ENCODE results near the gene REPS1.

REPS1 gene

DNA sequence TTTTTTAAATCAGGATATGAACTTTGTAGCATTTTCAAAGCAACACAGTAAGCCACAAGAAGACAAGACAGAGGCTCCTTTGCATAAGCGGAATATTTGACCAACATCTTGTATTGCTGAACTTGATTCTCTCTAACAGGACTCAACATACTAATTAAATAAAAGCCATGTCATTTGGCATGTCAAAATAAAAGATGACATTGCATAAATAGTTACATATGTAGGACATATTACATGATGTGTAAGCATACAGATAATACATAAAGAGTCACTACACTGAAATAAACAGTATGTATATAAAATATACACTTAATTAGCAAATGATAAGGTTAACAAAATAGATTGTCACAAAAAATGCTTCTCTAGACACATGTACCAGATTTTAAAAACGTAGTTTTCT lies 62.2 kb downstream of the REPS1 start:
- no peak for DNase-seq (ENCODE audit: low read depth, low spot score)

GRCh38 chr6:138923561-138923960 lies 64.5 kb downstream of the REPS1 start:
- no peak for DNase-seq (ENCODE audit: low read depth, low spot score)

GRCh38 chr6:138920906-138921305 lies 67.1 kb downstream of the REPS1 start:
- DNase-seq (ENCODE audit: low read depth, low spot score) = no peak

- DNase-seq (ENCODE audit: low read depth, low spot score) = no peak
These were observed 73.4 kb downstream of the REPS1 start for GRCh38 chr6:138914701-138915100.

- no peak for DNase-seq (ENCODE audit: low read depth, low spot score)
These were observed 75.7 kb downstream of the REPS1 start for GRCh38 chr6:138912308-138912707.

DNA sequence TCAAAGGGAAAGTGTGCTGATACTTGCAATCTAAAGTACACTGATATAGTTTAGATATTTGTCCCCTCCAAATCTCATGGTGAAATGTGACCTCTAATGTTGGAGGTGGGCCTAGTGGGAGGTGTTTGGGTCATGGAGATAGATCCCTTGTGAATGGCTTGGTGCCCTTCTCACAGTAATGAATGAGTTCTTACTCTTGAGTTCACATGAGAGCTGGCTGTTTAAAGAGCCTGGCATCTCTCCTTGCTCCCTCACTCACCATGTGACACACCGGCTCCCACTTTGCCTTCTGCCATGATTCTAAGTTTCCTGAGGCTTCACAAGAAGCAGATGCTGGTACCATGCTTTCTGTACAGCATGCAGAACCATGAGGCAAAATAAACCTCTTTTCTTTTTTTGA lies 78.1 kb downstream of the REPS1 start:
- DNase-seq (ENCODE audit: low read depth, low spot score) = no peak

DNA sequence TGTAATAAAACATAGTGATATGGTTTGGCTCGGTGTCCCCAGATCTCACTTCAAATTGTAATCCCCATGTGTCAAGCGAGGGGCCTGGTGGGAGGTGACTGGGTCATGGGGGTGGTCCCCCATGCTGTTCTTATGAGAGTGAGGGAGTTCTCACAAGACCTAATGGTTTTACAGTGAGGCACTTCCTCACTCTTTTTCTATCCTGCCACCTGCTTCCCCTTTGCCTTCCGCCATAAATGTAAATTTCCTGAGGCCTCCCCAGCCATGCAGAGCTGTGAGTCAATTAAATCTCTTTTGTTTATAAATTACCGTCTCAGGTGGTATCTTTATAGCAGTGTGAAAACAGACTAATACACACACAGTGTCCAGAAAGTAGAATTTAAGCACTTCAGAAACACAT lies 78.5 kb downstream of the REPS1 start:
- no peak for DNase-seq (ENCODE audit: low read depth, low spot score)

DNA sequence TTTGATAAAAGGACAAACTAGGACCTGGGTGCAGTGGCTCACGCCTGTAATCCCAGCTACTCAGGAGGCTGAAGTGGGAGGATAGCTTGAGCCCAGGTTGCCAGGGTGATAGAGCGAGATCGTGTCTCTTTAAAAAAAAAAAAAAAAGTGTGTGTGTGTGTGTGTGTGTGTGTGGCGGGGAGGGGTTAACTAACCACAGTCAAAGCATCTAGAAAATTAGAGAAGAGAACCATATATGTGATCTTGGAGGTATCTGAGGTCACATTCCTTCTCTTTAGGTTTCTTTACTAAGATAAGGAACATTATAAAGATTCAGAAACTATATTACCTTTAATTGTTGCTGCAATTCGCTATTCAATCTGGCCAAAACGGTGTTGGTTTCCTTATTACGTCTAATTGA lies 80.9 kb downstream of the REPS1 start:
- no peak for DNase-seq (ENCODE audit: low read depth, low spot score)

DNA sequence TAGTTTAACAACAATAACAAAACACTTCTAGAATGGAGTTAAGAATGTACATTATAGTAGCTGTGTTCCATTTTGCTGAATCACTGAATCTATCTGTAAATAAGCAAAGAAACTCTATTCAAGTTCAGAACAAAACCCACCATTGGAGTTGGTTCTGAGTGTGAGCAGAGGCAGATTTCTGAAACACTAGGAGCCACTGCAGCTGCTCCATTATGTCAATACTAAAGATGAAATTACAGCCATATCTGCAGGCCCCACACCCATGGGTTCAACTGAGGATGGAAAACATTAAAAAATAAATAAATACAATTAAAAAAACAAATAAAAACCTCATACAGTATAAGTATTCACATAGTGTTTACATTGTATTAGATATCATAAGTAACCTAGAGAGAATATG lies 91.0 kb downstream of the REPS1 start:
- DNase-seq (ENCODE audit: low read depth, low spot score) = no peak

- no peak for DNase-seq (ENCODE audit: low read depth, low spot score)
These were observed 91.8 kb downstream of the REPS1 start for GRCh38 chr6:138896104-138896756.

GRCh38 chr6:138891255-138891986 lies 96.6 kb downstream of the REPS1 start:
- DNase-seq (ENCODE audit: low read depth, low spot score) = no peak

GRCh38 chr6:138885156-138885819 lies 102.8 kb downstream of the REPS1 start:
- no peak for DNase-seq (ENCODE audit: low read depth, low spot score)

- no peak for DNase-seq (ENCODE audit: low read depth, low spot score)
These were observed 105.6 kb downstream of the REPS1 start for GRCh38 chr6:138882369-138883017.

DNA sequence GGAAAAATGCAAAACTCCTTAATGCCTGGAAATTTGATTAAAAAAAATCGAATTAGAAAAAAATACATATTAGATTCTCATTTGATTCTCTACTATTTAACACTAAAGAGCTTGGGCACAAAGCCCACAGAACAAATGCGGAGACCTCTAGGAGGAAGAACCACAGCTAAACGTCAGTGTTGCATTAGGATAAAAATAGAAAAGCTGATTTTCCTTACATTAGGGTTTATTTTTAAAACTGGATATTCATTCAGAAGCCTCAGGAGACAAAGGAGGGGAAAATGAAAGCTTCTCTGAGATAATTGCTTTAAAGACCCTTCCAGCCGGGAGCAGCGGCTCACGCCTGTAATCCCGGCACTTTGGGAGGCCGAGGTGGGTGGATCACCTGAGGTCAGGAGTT lies 114.9 kb downstream of the REPS1 start:
- no peak for DNase-seq (ENCODE audit: low read depth, low spot score)

GRCh38 chr6:138869398-138869797 lies 118.7 kb downstream of the REPS1 start:
- no peak for DNase-seq (ENCODE audit: low read depth, low spot score)

- DNase-seq (ENCODE audit: low read depth, low spot score) = no peak
These were observed 119.9 kb downstream of the REPS1 start for GRCh38 chr6:138868181-138868580.

GRCh38 chr6:138865480-138866109 lies 122.5 kb downstream of the REPS1 start:
- DNase-seq (ENCODE audit: low read depth, low spot score) = no peak

DNA sequence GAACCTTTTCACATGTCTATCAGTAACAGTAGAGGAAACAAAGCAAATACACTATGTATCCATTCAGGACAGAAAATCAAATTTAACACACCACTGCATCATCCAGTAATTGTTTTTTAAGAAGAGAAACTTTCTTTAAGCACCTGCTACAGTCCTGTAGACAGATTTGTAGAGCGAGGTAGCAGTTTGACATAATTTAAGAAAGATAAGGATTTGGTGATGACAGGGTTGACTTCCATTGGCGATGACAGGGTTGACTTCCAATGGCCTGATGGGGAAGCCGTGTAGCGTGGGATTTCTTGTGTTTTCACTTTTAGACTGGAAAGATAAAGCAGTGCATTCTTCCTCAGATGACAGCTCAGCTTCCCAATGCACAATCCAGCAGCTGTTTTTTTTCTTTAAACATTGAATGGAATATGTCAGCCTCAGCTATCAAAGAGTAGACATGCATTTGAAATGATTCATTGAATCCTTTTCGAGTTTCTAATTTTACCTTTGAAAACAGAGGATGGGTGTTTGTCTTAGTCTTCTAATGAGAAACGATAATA lies 123.6 kb downstream of the REPS1 start:
- no peak for DNase-seq (ENCODE audit: low read depth, low spot score)

DNA sequence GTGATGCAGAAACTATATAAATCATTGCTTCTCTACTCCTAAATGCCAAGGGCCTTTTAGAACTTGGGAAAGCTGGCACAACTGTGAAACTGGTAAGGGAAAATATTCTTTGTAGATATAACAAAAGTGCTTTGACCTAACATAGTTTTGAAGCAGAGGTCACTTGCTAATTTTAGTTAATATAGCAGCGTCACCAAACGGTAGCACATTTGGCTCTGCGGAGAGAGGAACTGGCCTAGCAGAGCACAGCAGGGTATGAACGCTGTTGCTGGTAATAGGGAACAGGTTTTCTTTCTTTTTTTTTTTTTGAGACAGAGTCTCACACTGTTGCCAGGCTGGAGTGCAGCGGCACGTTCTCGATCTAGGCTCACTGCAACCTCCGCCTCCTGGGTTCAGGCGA lies 124.7 kb downstream of the REPS1 start:
- DNase-seq (ENCODE audit: low read depth, low spot score) = no peak

DNA sequence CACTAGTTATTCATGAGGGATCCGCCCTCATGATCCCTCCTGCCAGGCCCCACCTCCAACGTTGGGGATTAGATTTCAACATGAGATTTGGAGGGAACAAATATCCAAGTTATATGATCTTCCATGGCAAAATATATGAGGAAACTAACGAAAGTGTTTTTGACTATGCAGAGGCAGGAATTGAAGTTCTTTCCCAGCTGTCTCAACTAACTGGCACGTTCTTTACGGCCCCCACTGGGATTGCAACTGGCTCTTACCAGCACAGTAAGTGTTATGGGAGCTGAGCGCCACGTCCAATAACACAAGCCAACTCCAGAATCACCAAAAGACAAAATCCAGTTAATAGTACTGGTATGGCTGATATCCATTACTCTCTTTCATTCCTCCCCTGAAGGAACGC lies 125.6 kb downstream of the REPS1 start:
- DNase-seq (ENCODE audit: low read depth, low spot score) = no peak

- no peak for DNase-seq (ENCODE audit: low read depth, low spot score)
These were observed 130.3 kb downstream of the REPS1 start for GRCh38 chr6:138857775-138858174.

- no peak for DNase-seq (ENCODE audit: low read depth, low spot score)
These were observed 131.4 kb downstream of the REPS1 start for GRCh38 chr6:138856654-138857053.

All from brain pericyte (primary cell).